ENCODE results near the gene B3GALT2. TPM values are rescaled to one million over a fixed set of nuclear protein-coding genes. Genes with fewer than 3 reads are reported as not detected.
A peak's percentile ranks its signal among the peaks of the same experiment; 100 is the strongest.
"Not testable (repeated sequence)": the region's sequence is repeated elsewhere in the genome, so short reads cannot be mapped to it uniquely, and the experiment has no call there.

The B3GALT2 gene
- polyA plus RNA-seq (2013) = 0.18 TPM

- no peaks in the 10 kb centered on the region for H3K27me3 ChIP-seq (replicated peaks in 2 of 5; ENCODE audit: control insufficient read depth in 4 of 5, insufficient read depth in 5 of 5, low read length in 4 of 5)
- no peaks in the 10 kb centered on the region for H3K36me3 ChIP-seq (ENCODE audit: control insufficient read depth in 4 of 4, insufficient read depth in 4 of 4, low read length in 3 of 4)
- 69% methylated on average over 11 of the region's 13 CpGs for WGBS (ENCODE audit: insufficient coverage)
- H3K4me3 ChIP-seq (ENCODE audit: control insufficient read depth in 1 of 7, extremely low read depth in 1 of 7, insufficient read depth in 4 of 7, low read depth in 2 of 7, low read length in 6 of 7) = peak within 1 kb of the TSS in 1 of 7 experiments; percentile 2
- peak; percentile 34 to 83 (median 74) for DNase-seq
- ChIA-PET CTCF (interaction anchor here (0.9 to 1.1 kb wide), 3 partner anchors 24 to 79 kb away, joined by 3 to 5 read pairs (median 3); no protein-coding TSS in a partner anchor), POLR2A (no interaction called here)
- H3K9me3 ChIP-seq (ENCODE audit: control extremely low read depth in 1 of 5, control insufficient read depth in 4 of 5, insufficient read depth in 2 of 5, low read depth in 1 of 5, low read length in 4 of 5) = no peaks in the 10 kb centered on the region
- H3K27ac ChIP-seq (ENCODE audit: insufficient read depth in 1 of 2, low read depth in 1 of 2, low read length in 2 of 2, poor library complexity in 1 of 2, severe bottlenecking in 2 of 2) = no peak within 1 kb of the TSS
- H3K4me1 ChIP-seq (ENCODE audit: control extremely low read depth in 1 of 4, control insufficient read depth in 4 of 4, insufficient read depth in 4 of 4, low read length in 3 of 4) = peaks cover 0 to 12% (median 8%) of the 10 kb centered on the region in 4 experiments
Observed at GRCh38 chr1:193185901-193186731, at the start of gene B3GALT2. TSS of gene B3GALT2 (minus strand) at chr1:193186613. CDS start at chr1:193181562, 5,051 bp downstream.

GRCh38 chr1:193234530-193234929 lies 48.1 kb upstream of the B3GALT2 start:
- Histone ChIP-seq H3K4me3 (ENCODE audit: control insufficient read depth in 1 of 7, extremely low read depth in 1 of 7, insufficient read depth in 4 of 7, low read depth in 2 of 7, low read length in 6 of 7) (no peak overlapping the region), H3K27ac (ENCODE audit: insufficient read depth in 1 of 2, low read depth in 1 of 2, low read length in 2 of 2, poor library complexity in 1 of 2, severe bottlenecking in 2 of 2) (no peak overlapping the region), H3K36me3 (ENCODE audit: control insufficient read depth in 4 of 4, insufficient read depth in 4 of 4, low read length in 3 of 4) (peaks cover 6 to 30% (median 22%) of the 10 kb centered on the region in 4 experiments), H3K9me3 (ENCODE audit: control extremely low read depth in 1 of 5, control insufficient read depth in 4 of 5, insufficient read depth in 2 of 5, low read depth in 1 of 5, low read length in 4 of 5) (peaks cover 0 to 3% (median 0%) of the 10 kb centered on the region in 5 experiments), H3K27me3 (replicated peaks in 2 of 5; ENCODE audit: control insufficient read depth in 4 of 5, insufficient read depth in 5 of 5, low read length in 4 of 5) (no peaks in the 10 kb centered on the region), H3K4me1 (ENCODE audit: control extremely low read depth in 1 of 4, control insufficient read depth in 4 of 4, insufficient read depth in 4 of 4, low read length in 3 of 4) (no peaks in the 10 kb centered on the region)
- no peak for DNase-seq
- 100% methylated on average over 1 of the region's 1 CpG for WGBS (ENCODE audit: insufficient coverage)
- ChIA-PET CTCF (no interaction called here), POLR2A (no interaction called here)

- H3K4me1 ChIP-seq (ENCODE audit: control extremely low read depth in 1 of 4, control insufficient read depth in 4 of 4, insufficient read depth in 4 of 4, low read length in 3 of 4); POLR2A ChIA-PET; H3K27me3 ChIP-seq (replicated peaks in 2 of 5; ENCODE audit: control insufficient read depth in 4 of 5, insufficient read depth in 5 of 5, low read length in 4 of 5); CTCF ChIA-PET; H3K27ac ChIP-seq (ENCODE audit: insufficient read depth in 1 of 2, low read depth in 1 of 2, low read length in 2 of 2, poor library complexity in 1 of 2, severe bottlenecking in 2 of 2); H3K4me3 ChIP-seq (ENCODE audit: control insufficient read depth in 1 of 7, extremely low read depth in 1 of 7, insufficient read depth in 4 of 7, low read depth in 2 of 7, low read length in 6 of 7); DNase-seq; H3K9me3 ChIP-seq (ENCODE audit: control extremely low read depth in 1 of 5, control insufficient read depth in 4 of 5, insufficient read depth in 2 of 5, low read depth in 1 of 5, low read length in 4 of 5): not testable (repeated sequence)
- peaks cover 3 to 13% (median 11%) of the 10 kb centered on the region in 4 experiments for H3K36me3 ChIP-seq (ENCODE audit: control insufficient read depth in 4 of 4, insufficient read depth in 4 of 4, low read length in 3 of 4)
Observed at GRCh38 chr1:193231146-193231545, 44.7 kb upstream of the B3GALT2 start.

- Histone ChIP-seq H3K27ac (ENCODE audit: insufficient read depth in 1 of 2, low read depth in 1 of 2, low read length in 2 of 2, poor library complexity in 1 of 2, severe bottlenecking in 2 of 2) (no peak overlapping the region), H3K27me3 (replicated peaks in 2 of 5; ENCODE audit: control insufficient read depth in 4 of 5, insufficient read depth in 5 of 5, low read length in 4 of 5) (no peaks in the 10 kb centered on the region), H3K36me3 (ENCODE audit: control insufficient read depth in 4 of 4, insufficient read depth in 4 of 4, low read length in 3 of 4) (peaks cover 0 to 18% (median 6%) of the 10 kb centered on the region in 4 experiments), H3K4me1 (ENCODE audit: control extremely low read depth in 1 of 4, control insufficient read depth in 4 of 4, insufficient read depth in 4 of 4, low read length in 3 of 4) (no peaks in the 10 kb centered on the region), H3K4me3 (ENCODE audit: control insufficient read depth in 1 of 7, extremely low read depth in 1 of 7, insufficient read depth in 4 of 7, low read depth in 2 of 7, low read length in 6 of 7) (no peak overlapping the region), H3K9me3 (ENCODE audit: control extremely low read depth in 1 of 5, control insufficient read depth in 4 of 5, insufficient read depth in 2 of 5, low read depth in 1 of 5, low read length in 4 of 5) (peaks cover 0 to 5% (median 0%) of the 10 kb centered on the region in 5 experiments)
- ChIA-PET CTCF (no interaction called here), POLR2A (no interaction called here)
- WGBS (ENCODE audit: insufficient coverage) = 100% methylated on average over 1 of the region's 3 CpGs
- no peak for DNase-seq
Observed at GRCh38 chr1:193229136-193229535, 42.7 kb upstream of the B3GALT2 start.

- H3K36me3 ChIP-seq (ENCODE audit: control insufficient read depth in 4 of 4, insufficient read depth in 4 of 4, low read length in 3 of 4) = peaks cover 2 to 34% (median 8%) of the 10 kb centered on the region in 4 experiments
- no peak overlapping the region for H3K27ac ChIP-seq (ENCODE audit: insufficient read depth in 1 of 2, low read depth in 1 of 2, low read length in 2 of 2, poor library complexity in 1 of 2, severe bottlenecking in 2 of 2)
- H3K4me3 ChIP-seq (ENCODE audit: control insufficient read depth in 1 of 7, extremely low read depth in 1 of 7, insufficient read depth in 4 of 7, low read depth in 2 of 7, low read length in 6 of 7) = no peak overlapping the region
- no peaks in the 10 kb centered on the region for H3K4me1 ChIP-seq (ENCODE audit: control extremely low read depth in 1 of 4, control insufficient read depth in 4 of 4, insufficient read depth in 4 of 4, low read length in 3 of 4)
- CTCF ChIA-PET = interaction anchor here (0.5 to 1.2 kb wide), 2 partner anchors 32 to 100 kb away, joined by 3 to 4 read pairs; no protein-coding TSS in a partner anchor
- POLR2A ChIA-PET = no interaction called here
- no peak for DNase-seq
- no peaks in the 10 kb centered on the region for H3K27me3 ChIP-seq (replicated peaks in 2 of 5; ENCODE audit: control insufficient read depth in 4 of 5, insufficient read depth in 5 of 5, low read length in 4 of 5)
- peaks cover 0 to 5% (median 0%) of the 10 kb centered on the region in 5 experiments for H3K9me3 ChIP-seq (ENCODE audit: control extremely low read depth in 1 of 5, control insufficient read depth in 4 of 5, insufficient read depth in 2 of 5, low read depth in 1 of 5, low read length in 4 of 5)
- 95% methylated on average over 4 of the region's 8 CpGs for WGBS (ENCODE audit: insufficient coverage)
Observed at GRCh38 chr1:193222056-193222615, 35.7 kb upstream of the B3GALT2 start.

GRCh38 chr1:193221651-193222050 lies 35.2 kb upstream of the B3GALT2 start:
- Histone ChIP-seq H3K36me3 (ENCODE audit: control insufficient read depth in 4 of 4, insufficient read depth in 4 of 4, low read length in 3 of 4) (peaks cover 2 to 39% (median 10%) of the 10 kb centered on the region in 4 experiments), H3K4me3 (ENCODE audit: control insufficient read depth in 1 of 7, extremely low read depth in 1 of 7, insufficient read depth in 4 of 7, low read depth in 2 of 7, low read length in 6 of 7) (no peak overlapping the region), H3K27ac (ENCODE audit: insufficient read depth in 1 of 2, low read depth in 1 of 2, low read length in 2 of 2, poor library complexity in 1 of 2, severe bottlenecking in 2 of 2) (no peak overlapping the region), H3K4me1 (ENCODE audit: control extremely low read depth in 1 of 4, control insufficient read depth in 4 of 4, insufficient read depth in 4 of 4, low read length in 3 of 4) (no peaks in the 10 kb centered on the region), H3K9me3 (ENCODE audit: control extremely low read depth in 1 of 5, control insufficient read depth in 4 of 5, insufficient read depth in 2 of 5, low read depth in 1 of 5, low read length in 4 of 5) (peaks cover 0 to 5% (median 0%) of the 10 kb centered on the region in 5 experiments), H3K27me3 (replicated peaks in 2 of 5; ENCODE audit: control insufficient read depth in 4 of 5, insufficient read depth in 5 of 5, low read length in 4 of 5) (no peaks in the 10 kb centered on the region)
- ChIA-PET CTCF (interaction anchor here (0.5 to 1.2 kb wide), 2 partner anchors 31 to 99 kb away, joined by 3 to 4 read pairs; no protein-coding TSS in a partner anchor), POLR2A (no interaction called here)
- DNase-seq = no peak

- Histone ChIP-seq H3K9me3 (ENCODE audit: control extremely low read depth in 1 of 5, control insufficient read depth in 4 of 5, insufficient read depth in 2 of 5, low read depth in 1 of 5, low read length in 4 of 5) (peaks cover 0 to 6% (median 5%) of the 10 kb centered on the region in 5 experiments), H3K4me1 (ENCODE audit: control extremely low read depth in 1 of 4, control insufficient read depth in 4 of 4, insufficient read depth in 4 of 4, low read length in 3 of 4) (no peaks in the 10 kb centered on the region), H3K27ac (ENCODE audit: insufficient read depth in 1 of 2, low read depth in 1 of 2, low read length in 2 of 2, poor library complexity in 1 of 2, severe bottlenecking in 2 of 2) (no peak overlapping the region), H3K36me3 (ENCODE audit: control insufficient read depth in 4 of 4, insufficient read depth in 4 of 4, low read length in 3 of 4) (peaks cover 8 to 48% (median 17%) of the 10 kb centered on the region in 4 experiments), H3K4me3 (ENCODE audit: control insufficient read depth in 1 of 7, extremely low read depth in 1 of 7, insufficient read depth in 4 of 7, low read depth in 2 of 7, low read length in 6 of 7) (no peak overlapping the region), H3K27me3 (replicated peaks in 2 of 5; ENCODE audit: control insufficient read depth in 4 of 5, insufficient read depth in 5 of 5, low read length in 4 of 5) (no peaks in the 10 kb centered on the region)
- WGBS (ENCODE audit: insufficient coverage) = 100% methylated on average over 3 of the region's 4 CpGs
- ChIA-PET POLR2A (no interaction called here), CTCF (no interaction called here)
- no peak for DNase-seq
Observed at GRCh38 chr1:193219391-193219790, 33.0 kb upstream of the B3GALT2 start.

Measured in common myeloid progenitor, CD34-positive (primary cell).